ENCODE results near the gene DTD1.

GRCh38 chr20:18718129-18718528 is 130.3 kb downstream of the DTD1 start:
- TF ChIP-seq CTCF (IDR thresholded peaks at IDR 0.05) = no peak
- no peak for TF ChIP-seq POLR2A (IDR thresholded peaks at IDR 0.05)

Measured in esophagus squamous epithelium (tissue), 4 donors.